NCI-H1105 (cell line): ENCODE data around the gene TMEM267.
A peak's percentile ranks its signal among the peaks of the same experiment; 100 is the strongest.
"Not testable (repeated sequence)": the region's sequence is repeated elsewhere in the genome, so short reads cannot be mapped to it uniquely, and the experiment has no call there.

Experiments used
- DNase-seq: peaks from one replicate; lab custom pipeline; 2025; lab: John Stamatoyannopoulos, UW

TMEM267 gene

GRCh38 chr5:43409809-43410271, 73.8 kb downstream of the TMEM267 start:
- peak; percentile 63 for DNase-seq

DNA sequence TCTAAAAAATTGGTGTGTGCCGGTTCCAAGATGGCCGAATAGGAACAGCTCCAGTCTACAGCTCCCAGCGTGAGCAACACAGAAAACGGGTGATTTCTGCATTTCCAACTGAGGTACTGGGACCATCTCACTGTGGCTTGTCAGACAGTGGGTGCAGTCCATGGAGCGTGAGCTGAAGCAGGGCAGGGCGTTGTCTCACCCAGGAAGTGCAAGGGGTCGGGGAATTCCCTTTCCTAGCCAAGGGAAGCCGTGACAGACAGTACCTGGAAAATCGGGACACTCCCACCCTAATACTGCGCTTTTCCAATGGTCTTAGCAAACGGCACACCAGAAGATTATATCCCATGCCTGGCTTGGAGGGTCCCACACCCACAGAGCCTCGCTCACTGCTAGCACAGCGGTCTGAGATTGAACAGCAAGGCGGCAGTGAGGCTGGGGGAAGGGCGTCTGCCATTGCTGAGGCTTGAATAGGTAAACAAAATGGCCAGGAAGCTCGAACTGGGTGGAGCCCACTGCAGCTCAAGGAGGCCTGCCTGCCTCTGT, 81.1 kb downstream of the TMEM267 start:
- not testable (repeated sequence) for DNase-seq

GRCh38 chr5:43401827-43402226, 81.8 kb downstream of the TMEM267 start:
- no peak for DNase-seq

DNA sequence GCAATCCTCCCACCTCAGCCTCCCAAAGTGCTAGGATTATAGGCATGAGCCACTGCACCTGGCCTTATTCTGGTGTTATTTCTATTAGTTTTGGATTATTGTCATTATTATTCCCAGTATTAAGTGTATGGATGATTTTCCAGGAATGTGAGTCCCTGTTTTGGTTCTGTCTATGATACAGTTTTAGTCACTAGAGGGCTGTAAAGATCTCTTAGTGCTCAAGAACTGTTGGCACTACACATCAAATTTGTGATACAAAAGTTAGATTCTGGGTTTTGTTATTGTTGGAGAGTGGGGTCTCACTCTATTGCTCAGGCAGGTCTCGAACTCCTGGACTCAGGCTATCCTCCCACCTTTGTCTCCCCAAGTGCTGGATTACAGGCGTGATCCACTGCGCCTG, 83.6 kb downstream of the TMEM267 start:
- no peak for DNase-seq

GRCh38 chr5:43396762-43397304, 86.8 kb downstream of the TMEM267 start:
- DNase-seq, result no peak
